NK-92 (cell line): Measurements from ENCODE around the gene HS1BP3.

Source experiments
- DNase-seq: peaks from one replicate; lab custom pipeline; 2025; ENCODE audit not compliant: unreplicated experiment; lab: John Stamatoyannopoulos, UW

The HS1BP3 gene

DNA sequence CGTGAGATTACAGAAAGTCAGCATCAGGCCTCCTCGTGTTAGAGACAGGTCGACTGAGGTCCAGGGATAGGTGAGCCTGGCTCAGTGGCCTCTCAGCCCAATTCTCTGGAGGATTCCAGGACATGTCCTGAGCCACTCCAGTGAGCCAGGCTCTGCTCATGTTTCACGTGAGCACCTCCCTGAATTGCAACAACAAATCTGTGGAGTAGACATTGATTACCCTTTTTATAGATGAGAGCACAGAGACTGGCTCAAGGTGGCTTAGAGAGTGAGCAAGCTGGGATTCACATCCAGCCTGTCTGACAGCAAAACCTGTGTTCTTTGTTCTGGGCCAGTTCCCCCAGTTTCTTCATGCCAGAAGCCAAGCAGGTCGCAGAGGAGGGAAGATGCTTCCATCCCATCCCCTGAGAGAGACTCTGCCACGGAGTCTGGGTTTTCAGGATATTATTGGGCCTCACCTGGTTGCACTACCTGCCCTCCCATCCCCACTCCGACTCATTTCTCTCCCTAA is 46.4 kb downstream of the HS1BP3 start:
- no peak for DNase-seq

DNA sequence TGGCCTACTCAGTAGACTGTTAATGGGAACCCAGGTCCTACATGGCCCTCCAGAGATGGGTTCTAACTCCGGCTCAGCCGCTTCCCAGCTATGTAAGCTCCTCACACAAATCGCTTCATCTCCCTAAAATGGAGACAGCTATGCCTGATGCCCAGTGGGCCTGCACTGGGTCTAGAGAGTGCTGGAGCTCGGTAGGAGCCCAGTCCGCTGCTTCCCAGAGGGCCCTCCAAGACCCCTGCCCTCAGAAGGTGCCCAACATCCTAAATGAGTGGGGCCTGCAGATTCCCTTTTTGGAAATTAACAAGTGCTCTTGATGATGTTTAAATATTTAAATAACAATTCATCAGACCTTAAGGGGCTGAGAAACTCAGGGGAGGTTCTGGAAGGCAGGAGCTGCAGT is 47.1 kb downstream of the HS1BP3 start:
- no peak for DNase-seq

GRCh38 chr2:20602803-20603202 is 48.1 kb downstream of the HS1BP3 start:
- DNase-seq: no peak

- no peak for DNase-seq
Measured at GRCh38 chr2:20600756-20601325, 50.1 kb downstream of the HS1BP3 start.

DNA sequence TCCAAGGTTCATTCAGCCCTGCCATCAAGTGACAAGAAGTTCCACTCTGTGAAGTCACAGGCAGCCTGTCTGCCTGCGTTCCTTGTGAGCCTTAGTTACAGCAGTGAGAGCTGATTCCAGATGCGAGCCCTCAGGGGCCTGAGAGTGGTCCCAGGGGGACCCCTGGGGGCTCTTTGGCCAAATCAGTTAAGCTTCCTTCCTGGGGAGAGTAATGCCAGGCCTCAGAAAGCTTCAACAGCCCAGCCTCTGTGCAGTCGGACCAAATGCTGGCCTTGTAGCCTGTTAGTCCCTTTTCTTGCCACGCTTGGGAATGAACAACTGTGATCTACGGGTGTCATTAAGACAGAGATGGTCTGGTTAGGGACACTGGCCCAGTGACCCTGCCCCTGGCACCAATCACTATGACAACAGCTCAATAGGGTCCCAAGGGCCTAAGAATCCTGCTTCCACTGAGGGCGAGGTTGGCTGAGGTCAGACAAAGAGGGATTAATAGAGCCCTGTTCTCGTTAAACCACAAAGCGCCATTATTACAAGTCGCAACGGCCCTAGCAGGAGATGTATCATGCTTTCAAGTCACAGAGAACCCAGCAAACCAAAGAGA is 50.9 kb downstream of the HS1BP3 start:
- DNase-seq: no peak

DNA sequence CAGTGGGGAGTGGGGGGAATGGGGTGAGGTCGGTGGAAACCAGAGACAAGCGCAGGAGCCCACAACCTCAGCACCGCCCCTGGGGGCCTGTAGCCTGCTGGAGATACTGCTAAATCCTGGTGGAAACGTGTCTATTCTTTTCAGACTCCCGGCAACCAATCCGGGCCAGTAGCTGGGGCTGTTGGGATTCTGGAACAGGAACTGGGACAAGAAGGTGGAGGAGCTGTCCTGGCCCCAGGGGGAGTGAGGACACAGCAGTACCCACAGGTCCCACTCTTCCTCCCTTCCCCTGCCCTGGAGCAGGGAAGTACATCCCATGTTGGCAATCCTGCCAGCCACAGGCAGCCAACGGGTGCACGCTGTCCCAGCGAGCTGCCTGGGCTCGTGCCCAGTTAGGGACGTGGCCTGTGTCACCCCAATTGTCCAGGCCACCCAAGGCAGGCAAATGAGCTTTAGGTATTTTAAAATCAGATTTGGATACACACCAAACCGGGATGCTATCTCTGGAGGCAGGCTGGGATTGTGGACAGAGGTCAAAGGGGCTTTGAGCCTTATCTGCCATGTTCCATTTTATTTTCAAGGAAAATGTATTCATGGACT is 51.8 kb downstream of the HS1BP3 start:
- DNase-seq: no peak

DNA sequence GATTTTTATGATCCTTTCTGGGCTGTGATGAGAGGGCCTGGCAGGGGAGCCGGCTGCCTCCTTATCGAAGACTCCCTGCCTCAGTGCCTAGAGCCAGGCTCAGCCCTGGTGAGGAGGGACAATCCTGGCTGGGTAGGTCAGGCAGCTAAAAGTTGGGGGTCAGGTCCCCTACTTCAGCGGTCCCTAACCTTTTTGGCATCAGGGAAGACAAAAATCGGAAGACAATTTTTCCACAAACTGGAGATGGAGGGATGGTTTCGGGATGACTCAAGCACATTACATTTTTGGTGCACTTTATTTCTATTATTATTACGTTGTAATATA is 53.1 kb downstream of the HS1BP3 start:
- no peak for DNase-seq

DNA sequence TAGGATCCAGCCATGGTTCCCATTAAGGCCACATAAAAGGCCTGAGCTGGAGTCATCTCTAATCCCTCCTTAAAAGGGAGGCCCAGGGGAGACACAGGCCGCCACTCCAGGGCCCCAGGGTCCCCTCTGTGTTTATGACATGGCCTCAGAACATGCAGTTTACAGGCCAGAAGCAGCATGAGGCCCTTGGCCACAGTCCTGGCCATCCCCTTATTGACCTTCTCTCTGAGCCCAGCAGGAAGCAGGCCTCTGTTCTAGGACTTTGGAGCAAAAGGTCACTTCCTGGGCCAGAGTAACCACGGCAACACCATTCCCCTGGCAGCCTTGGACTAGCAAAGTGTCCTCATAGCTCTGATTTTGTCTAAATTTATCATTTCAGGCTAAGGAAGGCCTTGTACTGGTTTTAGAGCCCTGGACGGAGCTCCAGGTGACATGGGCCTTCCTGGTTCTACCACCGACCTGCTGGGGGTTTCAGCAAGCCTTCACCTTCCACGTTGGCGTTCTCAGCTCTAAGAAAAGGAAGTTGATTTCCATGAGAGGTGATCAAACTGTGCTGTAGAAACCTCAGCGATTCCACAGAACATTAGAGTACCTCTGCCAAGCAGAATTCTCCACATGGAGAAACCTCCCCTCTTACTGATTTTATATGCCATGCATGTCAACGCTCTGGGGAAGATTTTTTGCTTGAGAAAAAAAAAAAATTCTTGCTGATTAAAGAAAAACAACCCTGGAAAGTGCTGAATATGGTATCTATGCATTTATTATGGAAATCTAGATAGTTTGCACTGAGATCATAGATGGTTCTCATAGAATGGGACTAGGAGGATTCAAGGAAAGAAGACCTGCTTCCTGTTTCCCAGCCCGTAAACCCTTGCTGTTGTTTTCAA is 53.7 kb downstream of the HS1BP3 start:
- no peak for DNase-seq

DNA sequence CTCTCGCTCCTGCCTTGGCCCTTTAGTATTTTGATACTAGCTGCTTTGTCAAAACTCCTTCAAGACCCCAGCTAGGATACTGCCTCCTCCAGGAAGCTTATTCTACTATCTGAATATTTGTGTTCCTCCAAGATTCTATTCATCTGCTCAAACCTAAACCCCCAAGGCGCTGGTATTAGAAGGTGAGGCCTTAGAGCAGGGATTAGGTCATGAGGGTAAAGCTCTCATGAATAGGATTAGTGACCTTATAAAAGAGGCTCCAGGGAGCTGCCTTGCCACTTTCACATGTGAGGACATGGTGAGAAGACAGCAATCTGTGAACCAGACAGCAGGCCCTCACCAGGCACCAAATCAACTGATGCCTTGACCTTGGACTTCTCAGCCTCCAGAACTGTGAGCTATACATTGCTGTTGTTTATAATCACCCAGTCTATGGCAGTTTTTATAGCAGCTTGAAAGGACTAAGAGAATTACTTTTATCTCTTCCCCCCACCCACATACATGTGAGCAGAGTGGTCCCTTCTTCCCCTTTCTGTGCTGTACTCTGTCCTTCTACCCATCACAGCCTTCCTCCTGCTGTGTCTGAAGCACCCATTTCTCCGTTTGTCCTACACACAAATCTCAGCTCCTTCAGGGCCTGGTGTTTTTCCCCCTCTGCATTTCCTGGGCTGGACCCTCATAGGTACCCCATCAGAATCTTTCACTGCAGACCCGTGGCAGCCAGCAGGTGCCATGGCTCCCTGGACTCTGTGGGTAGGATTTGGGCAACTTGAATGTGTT is 54.5 kb downstream of the HS1BP3 start:
- no peak for DNase-seq

DNA sequence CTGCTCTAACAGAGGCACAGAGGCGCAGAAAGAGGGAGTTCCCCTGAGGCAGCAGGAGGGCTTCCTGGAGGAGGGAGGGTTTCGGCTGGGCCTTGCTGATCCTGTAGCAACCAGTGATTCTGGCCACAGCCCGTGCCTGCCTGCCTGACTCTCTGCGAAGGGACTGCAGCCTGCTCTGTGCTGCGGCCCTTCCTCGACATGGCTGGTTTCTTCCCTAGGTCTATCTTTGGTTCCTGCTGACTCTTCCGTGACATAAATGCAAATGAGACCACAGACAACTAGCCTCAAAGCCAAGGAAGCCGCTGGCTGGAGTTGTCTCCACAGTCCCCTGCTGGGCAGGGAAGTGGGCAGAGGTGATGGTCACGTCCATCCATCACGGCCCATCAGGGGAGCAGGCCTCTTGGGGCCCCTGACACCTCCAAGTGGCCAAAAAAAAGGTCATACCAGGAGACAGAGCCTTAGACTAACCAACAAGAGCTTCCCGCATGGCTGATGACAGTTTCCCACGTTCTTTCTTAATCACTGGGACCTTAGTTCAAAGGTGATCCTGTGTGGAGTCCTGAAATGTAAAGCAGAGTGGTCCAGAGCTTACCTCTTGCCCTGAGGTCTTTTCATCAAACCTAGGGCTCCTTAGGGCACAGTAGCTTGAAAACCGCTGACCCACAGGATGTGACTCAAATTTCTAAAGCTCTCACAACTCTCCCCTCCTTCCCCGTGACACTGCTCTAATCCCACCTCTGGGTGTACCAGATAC is 55.3 kb downstream of the HS1BP3 start:
- DNase-seq: no peak

DNA sequence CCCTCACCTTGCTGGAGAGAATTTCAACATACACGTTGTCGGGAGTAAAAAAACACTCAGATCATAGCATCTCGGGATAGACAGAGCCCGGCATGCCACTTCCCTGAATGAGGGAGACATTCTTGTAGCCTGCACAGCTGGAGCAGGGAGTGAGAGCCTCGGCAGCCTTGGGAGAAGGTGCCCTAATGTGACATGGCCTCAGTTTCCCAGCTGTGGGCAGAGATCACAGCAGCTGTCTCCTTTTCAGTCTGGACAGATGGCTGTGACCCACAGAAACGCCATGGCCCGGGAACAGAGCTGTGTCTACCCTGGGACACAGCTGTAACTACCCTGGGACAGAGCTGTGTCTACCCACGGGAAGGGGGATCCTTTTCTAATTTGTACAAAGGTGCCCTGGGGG is 55.9 kb downstream of the HS1BP3 start:
- DNase-seq: no peak

GRCh38 chr2:20594048-20594750 is 56.7 kb downstream of the HS1BP3 start:
- no peak for DNase-seq

- DNase-seq: no peak
Measured at GRCh38 chr2:20593072-20594034, 57.5 kb downstream of the HS1BP3 start.

- no peak for DNase-seq
Measured at GRCh38 chr2:20592106-20593071, 58.5 kb downstream of the HS1BP3 start.

GRCh38 chr2:20590704-20591515 is 60.0 kb downstream of the HS1BP3 start:
- no peak for DNase-seq

GRCh38 chr2:20589975-20590703 is 60.8 kb downstream of the HS1BP3 start:
- no peak for DNase-seq
